Stimulated activated naive CD4-positive, alpha-beta T cell treated with Interleukin-2 at 50 U/mL for 16 hours (primary cell): ENCODE results near the gene DCAF12L1.

Source experiments
- DNase-seq: peaks from one replicate; lab custom pipeline; 2025; lab: John Stamatoyannopoulos, UW

The DCAF12L1 gene

GRCh38 chrX:126552313-126553022 lies at the start of gene DCAF12L1:
TSS of gene DCAF12L1 (minus strand) at chrX:126552814. CDS start at chrX:126552608, 206 bp downstream.
- DNase-seq, result no peak

GRCh38 chrX:126580877-126581276 lies 28.3 kb upstream of the DCAF12L1 start:
- no peak for DNase-seq

GRCh38 chrX:126575911-126576310 lies 23.3 kb upstream of the DCAF12L1 start:
- DNase-seq, result no peak

- no peak for DNase-seq
Observed at GRCh38 chrX:126557151-126557550, 4.5 kb upstream of the DCAF12L1 start.

- DNase-seq, result no peak
Observed at GRCh38 chrX:126551725-126552312, 795 bp downstream of the DCAF12L1 start.

- no peak for DNase-seq
Observed at GRCh38 chrX:126551306-126551705, 1.3 kb downstream of the DCAF12L1 start.

GRCh38 chrX:126550816-126551215 lies 1.8 kb downstream of the DCAF12L1 start:
- no peak for DNase-seq

- DNase-seq, result no peak
Observed at GRCh38 chrX:126509923-126510322, 42.7 kb downstream of the DCAF12L1 start.
